Aorta (tissue), 5 donors: Measurements from ENCODE around the gene BRSK1. TPM values are rescaled to one million over a fixed set of nuclear protein-coding genes. Genes with fewer than 3 reads are reported as not detected.
A peak's percentile ranks its signal among the peaks of the same experiment; 100 is the strongest.

Experiments
- ATAC-seq: fragments of 200-7000 bp; cut with Tn5 transposase; one replicate; pipeline ENCODE4 v1.9.1; 2022; ENCODE audit warnings: moderate library complexity; ENCODE audit not compliant: low FRiP score
- DNase-seq, 2 donors: peaks; one replicate each; pipeline ENCODE4 v3.0.0-alpha.2; 2020
- H3K27ac ChIP-seq, 2 donors: one replicate each; pipeline ENCODE4 v1.5.1; 2013; ENCODE audit warnings: low read length in 2 of 2, mild to moderate bottlenecking in 2 of 2, moderate library complexity in 2 of 2, control low read depth in 1 of 2, inconsistent platforms in 1 of 2, low read depth in 1 of 2
- H3K27me3 ChIP-seq, 2 donors: one replicate each; pipeline ENCODE4 v1.6.1; 2013; ENCODE audit warnings: control low read depth in 1 of 2, low read length in 1 of 2, mild to moderate bottlenecking in 1 of 2, moderate library complexity in 1 of 2; ENCODE audit not compliant: insufficient read depth in 2 of 2, control insufficient read depth in 1 of 2
- H3K36me3 ChIP-seq, 2 donors: one replicate each; pipeline ENCODE4 v1.6.1; 2013; ENCODE audit warnings: control low read depth in 1 of 2, low read length in 1 of 2, mild to moderate bottlenecking in 1 of 2; ENCODE audit not compliant: insufficient read depth in 2 of 2, control insufficient read depth in 1 of 2
- H3K4me1 ChIP-seq, 2 donors: one replicate each; pipeline ENCODE4 v1.6.1; 2013; ENCODE audit warnings: low read length in 2 of 2, control low read depth in 1 of 2, mild to moderate bottlenecking in 1 of 2, moderate library complexity in 1 of 2; ENCODE audit not compliant: insufficient read depth in 2 of 2, control insufficient read depth in 1 of 2
- H3K4me3 ChIP-seq, 2 donors: one replicate each; pipeline ENCODE4 v1.5.1; 2013; ENCODE audit warnings: low read length in 2 of 2, control low read depth in 1 of 2, mild to moderate bottlenecking in 1 of 2
- H3K9me3 ChIP-seq: one replicate; pipeline ENCODE4 v1.6.1; 2013; ENCODE audit warnings: mild to moderate bottlenecking, low read length; ENCODE audit not compliant: control insufficient read depth
- WGBS, 2 donors: extraction: QIAGEN DNeasy Blood & Tissue Kit; methylation state at CpG; one replicate each; pipeline ENCODE4 v1.1.7; 2013; 5-methylcytosine and 5-hydroxymethylcytosine counted together
- intact Hi-C, 2 donors: fragments of 100-400 bp; cut with DNase I; formaldehyde crosslinking; loops; one replicate each; pipeline versions ENCODE4 v1.14.2 to v1.15.0; 2022
- long read RNA-seq, 2 donors: library from polyadenylated mRNA; unstranded; transcript quantifications; one replicate each; pipeline ENCODE4 v2.0.0, GENCODE V29; 2020 to 2021
- polyA plus RNA-seq, 2 donors: library from polyadenylated mRNA; stranded (reverse); fragments of 200-250 nt; gene quantifications; one replicate each; pipeline ENCODE4 v1.2.3, GENCODE V29; 2013
- total RNA-seq, 2 donors: library from RNA; stranded (reverse); fragmentation: NEBNext Ultra II Directional; extraction: Animal tissue kit (Norgen Biotek cat#: 25700); gene quantifications; one replicate each; pipeline ENCODE4 v1.2.1, GENCODE V29; 2021
- donor health status: healthy with polysubstance abuse.
- donor health status: Bipolar disorder and iron deficiency.
- donor health status: DM: no; HTN: no; CAD: no.
- donor health status: DM: no; HTN: no; CAD: no.
- donor health status: DM: yes; HTN: yes; CAD: no.

Gene BRSK1
- 10 to 100 TPM; 14.2 to 18.5 TPM for total RNA-seq
- 10 to 100 TPM in 1 of 2 donors, 1 to 10 TPM in 1; 4.8 to 25.1 TPM for polyA plus RNA-seq
- long read RNA-seq, donor 1, partial matches to known transcripts: 1 of 1 reads
- long read RNA-seq, donor 1, other reads (novel, unspliced or antisense): 0 of 1 reads
- long read RNA-seq, donor 2, partial matches to known transcripts: 1 of 4 reads
- long read RNA-seq, donor 2, other reads (novel, unspliced or antisense): 3 of 4 reads

DNA sequence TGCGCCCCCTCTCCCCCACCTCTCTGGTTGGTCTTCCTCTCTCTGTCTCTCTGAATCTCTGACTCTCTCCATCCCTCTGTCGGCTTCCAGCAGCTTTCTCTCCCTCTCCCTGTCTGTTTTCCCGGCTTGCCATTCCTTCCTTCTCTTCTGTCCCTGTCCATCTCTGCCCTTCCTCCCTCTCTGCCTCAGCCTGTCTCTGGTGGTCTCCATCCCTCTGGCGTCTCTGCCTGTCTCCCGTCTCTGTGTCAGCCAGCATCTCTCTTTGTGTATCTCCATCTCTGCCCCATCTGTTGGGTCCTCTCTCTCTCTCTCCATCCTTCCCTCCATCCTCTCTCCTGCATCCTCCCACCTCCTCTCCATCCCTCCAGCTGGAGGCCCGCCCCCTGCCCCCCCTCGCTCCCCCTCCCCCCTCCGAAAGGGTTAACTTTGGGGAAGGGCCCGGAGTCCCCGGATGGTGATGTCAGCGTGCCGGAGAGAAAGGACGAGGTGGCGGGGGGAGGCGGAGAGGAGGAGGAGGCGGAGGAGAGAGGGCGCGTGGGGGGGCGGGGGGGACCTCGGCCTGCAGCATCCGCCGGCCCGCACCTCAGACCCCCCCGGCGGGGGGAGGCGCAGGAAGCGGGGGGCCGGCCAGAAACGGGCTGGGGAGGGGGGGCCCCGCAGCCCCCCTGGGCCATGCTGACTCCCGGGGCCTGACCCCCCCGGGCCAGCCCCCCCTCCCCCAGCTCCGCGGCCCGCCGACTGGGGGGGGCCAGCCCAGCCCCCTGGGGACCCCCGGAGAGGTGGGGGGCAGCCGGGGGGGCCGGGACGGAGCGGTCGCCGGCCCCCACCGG lies at the start of gene BRSK1:
Gene BRSK1 (plus strand): TSS at position 450 of the 830 bp plus-strand sequence. CDS start 446 bp downstream, outside the sequence.
- Histone ChIP-seq H3K36me3 (no peaks in the 10 kb centered on the region), H3K27ac (peak within 1 kb of the TSS; percentile 31 to 50), H3K4me3 (peak within 1 kb of the TSS; percentile 80 to 88), H3K9me3 (no peaks in the 10 kb centered on the region), H3K4me1 (no peaks in the 10 kb centered on the region), H3K27me3 (no peaks in the 10 kb centered on the region)
- ATAC-seq: no peak
- peak; percentile 77 to 87 for DNase-seq
- 4 to 6% methylated on average over 14 to 44 of the region's 44 CpGs for WGBS, 2 donors
- intact Hi-C loops: no loop called here

DNA sequence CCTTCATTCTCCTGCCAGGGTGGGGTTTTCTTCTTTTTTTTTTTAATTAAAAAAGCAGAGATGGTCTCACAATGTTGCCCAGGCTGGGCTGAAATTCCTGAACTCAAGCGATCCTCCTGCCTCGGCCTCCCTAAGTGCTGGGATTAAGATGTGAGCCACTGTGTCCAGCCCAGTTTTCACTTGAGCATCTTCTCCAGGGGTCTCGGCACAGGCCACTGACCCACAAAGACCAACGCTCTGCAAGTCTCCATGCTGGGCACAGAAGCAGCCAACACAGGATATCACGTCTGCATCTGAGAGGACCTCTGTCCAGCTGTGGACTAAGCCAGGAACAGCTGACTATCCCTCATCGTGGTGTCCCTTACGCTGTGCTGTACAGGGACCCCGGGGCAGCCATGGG lies 45.8 kb upstream of the BRSK1 start:
- WGBS, 2 donors: 91 to 92% methylated on average over 8 of the region's 8 CpGs
- Histone ChIP-seq H3K9me3 (no peaks in the 10 kb centered on the region), H3K4me3 (no peak overlapping the region), H3K27me3 (no peaks in the 10 kb centered on the region), H3K36me3 (peaks cover 0 to 9% of the 10 kb centered on the region in 2 donors), H3K27ac (no peak overlapping the region), H3K4me1 (no peaks in the 10 kb centered on the region)
- intact Hi-C loops: no loop called here
- no peak for DNase-seq
- ATAC-seq: no peak

DNA sequence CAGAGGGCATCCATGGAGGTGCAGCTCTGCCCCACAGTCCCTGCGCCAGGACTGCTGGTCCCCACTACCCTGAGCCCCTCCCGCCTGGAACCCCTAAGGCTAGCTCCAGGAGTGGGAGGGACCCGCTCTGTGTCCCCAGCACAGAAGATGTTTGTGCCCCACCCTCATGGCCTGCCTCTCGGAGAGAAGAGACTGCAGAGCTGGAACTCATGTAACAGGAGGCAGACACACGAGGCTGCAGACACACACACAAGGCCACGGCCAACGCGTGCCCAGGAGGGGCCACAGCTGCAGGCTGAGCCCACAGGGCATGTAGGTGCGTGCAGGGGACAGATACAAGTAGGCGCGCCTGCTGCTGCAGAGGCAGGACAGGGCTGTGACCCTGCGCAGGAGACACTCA lies 44.8 kb upstream of the BRSK1 start:
- H3K4me3 ChIP-seq: no peak overlapping the region
- no peak overlapping the region for H3K27ac ChIP-seq
- intact Hi-C loops: no loop called here
- H3K9me3 ChIP-seq: no peaks in the 10 kb centered on the region
- DNase-seq: peak; percentile 17 to 58
- 90 to 93% methylated on average over 12 of the region's 12 CpGs for WGBS, 2 donors
- no peak for ATAC-seq
- H3K4me1 ChIP-seq: no peaks in the 10 kb centered on the region
- no peaks in the 10 kb centered on the region for H3K27me3 ChIP-seq
- peaks cover 0 to 9% of the 10 kb centered on the region in 2 donors for H3K36me3 ChIP-seq

DNA sequence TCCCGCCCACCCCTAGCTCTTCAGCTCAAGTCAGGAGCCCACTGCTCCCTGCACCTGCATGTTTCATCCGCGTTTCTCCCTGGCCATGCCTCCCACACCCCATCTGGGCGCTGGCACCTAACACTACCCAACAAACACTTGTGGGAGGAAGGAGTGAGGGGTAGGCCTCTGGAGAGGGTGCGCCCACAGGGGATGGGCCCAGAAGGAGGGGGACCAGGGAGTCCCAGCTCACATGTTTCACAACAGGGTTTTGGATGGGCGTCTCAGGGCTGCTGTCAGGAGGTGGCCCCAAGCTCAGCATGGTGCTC lies 43.1 kb upstream of the BRSK1 start:
- DNase-seq: peak in 1 of 2 donors; percentile 41
- H3K27ac ChIP-seq: no peak overlapping the region
- ATAC-seq: no peak
- H3K4me3 ChIP-seq: no peak overlapping the region
- 94 to 96% methylated on average over 6 of the region's 6 CpGs for WGBS, 2 donors
- intact Hi-C loops: no loop called here
- no peaks in the 10 kb centered on the region for H3K27me3 ChIP-seq
- H3K9me3 ChIP-seq: no peaks in the 10 kb centered on the region
- no peaks in the 10 kb centered on the region for H3K4me1 ChIP-seq
- H3K36me3 ChIP-seq: peaks cover 0 to 12% of the 10 kb centered on the region in 2 donors

DNA sequence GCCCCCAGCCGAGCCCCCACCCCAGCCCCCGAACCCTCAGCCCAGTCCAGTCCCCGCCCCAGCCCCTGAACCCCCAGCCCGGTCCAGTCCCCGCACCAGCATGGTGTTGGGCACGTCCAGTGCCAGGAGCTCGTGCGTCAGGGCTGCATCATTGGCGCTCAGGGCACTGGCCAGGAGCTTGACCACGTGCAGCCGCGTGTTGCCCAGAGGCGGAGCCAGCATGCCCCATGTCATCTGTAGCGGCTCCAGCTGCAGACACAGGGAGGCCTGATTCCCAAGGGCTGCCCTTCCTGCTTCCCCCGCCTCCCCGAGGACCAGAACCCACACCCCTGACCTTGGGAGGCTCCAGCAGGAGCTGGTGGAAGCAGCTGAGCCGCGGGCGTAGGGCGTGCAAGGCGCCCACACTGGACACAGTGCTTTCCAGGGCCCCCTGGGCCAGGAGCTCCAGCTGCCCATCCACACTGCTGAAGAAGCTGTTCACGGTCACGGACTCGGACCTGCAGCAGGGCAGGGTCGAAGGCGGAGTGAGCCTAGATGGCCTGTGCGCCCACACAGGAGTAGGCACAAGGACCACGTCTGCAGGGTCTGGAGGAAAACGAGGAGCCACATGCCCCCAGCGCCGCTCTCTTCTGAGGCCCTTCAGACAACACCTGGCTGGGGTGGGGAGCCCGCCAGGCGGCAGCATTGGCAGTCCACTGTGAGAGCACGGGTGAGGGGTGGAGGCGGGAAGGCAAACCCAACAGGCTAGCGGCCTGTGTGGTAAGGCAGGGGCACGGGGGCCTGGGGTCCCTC lies 42.5 kb upstream of the BRSK1 start:
- no peaks in the 10 kb centered on the region for H3K27me3 ChIP-seq
- peak in 1 of 2 donors; percentile 43 for DNase-seq
- H3K27ac ChIP-seq: no peak overlapping the region
- no peak overlapping the region for H3K4me3 ChIP-seq
- no peak for ATAC-seq
- H3K4me1 ChIP-seq: no peaks in the 10 kb centered on the region
- H3K9me3 ChIP-seq: no peaks in the 10 kb centered on the region
- H3K36me3 ChIP-seq: peaks cover 0 to 12% of the 10 kb centered on the region in 2 donors
- intact Hi-C loops: no loop called here
- 91% methylated on average over 35 to 37 of the region's 37 CpGs for WGBS, 2 donors

DNA sequence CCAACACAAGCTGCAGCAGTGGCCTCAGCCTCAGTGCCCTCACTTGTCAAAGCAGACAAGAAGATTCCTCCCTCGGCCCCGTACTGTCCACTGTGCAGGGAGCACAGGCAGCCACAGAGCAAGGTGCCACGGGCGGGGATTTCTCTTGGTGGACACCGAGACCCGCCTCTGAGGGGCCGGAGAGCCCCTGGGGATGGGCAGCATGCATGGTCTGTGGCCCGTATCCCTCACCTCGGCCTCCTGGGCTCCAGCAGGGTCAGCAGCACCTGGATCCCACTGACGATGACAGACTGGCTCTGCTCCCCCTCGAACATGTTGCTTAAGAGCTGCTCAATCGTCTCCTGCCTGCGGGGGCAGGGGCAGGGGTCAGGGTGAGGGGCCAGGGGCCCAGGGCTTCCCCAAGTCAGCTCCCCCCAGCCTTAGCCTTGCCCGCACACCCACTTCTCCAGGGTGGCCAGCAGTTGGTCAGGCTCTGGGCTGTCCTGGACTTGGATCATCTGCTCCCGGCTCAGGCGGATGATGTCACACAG lies 41.8 kb upstream of the BRSK1 start:
- WGBS, 2 donors: 86 to 90% methylated on average over 16 of the region's 16 CpGs
- no peak overlapping the region for H3K27ac ChIP-seq
- peaks cover 0 to 9% of the 10 kb centered on the region in 2 donors for H3K36me3 ChIP-seq
- no peaks in the 10 kb centered on the region for H3K9me3 ChIP-seq
- H3K4me3 ChIP-seq: no peak overlapping the region
- intact Hi-C loops: no loop called here
- ATAC-seq (no peak), DNase-seq (peak; percentile 40 to 62)
- no peaks in the 10 kb centered on the region for H3K4me1 ChIP-seq
- H3K27me3 ChIP-seq: no peaks in the 10 kb centered on the region

DNA sequence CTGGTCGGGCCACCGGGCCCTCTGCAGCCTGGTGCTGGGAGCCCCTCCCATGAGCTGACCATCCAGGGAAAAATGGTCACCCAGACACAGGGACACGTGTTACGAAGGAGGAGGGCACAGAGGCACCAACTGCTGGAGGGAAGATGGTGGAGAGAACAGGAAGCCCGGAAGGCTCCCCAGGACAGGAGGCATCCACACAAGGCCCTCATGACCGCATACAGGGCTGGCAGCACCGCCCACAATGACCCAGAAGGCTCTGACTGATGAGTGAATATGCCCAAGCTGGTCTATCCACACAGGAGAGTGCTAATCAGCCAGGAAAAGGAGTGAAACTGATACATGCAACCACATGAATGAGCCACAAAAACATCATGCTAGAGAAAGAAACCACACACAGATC lies 41.3 kb upstream of the BRSK1 start:
- no peaks in the 10 kb centered on the region for H3K9me3 ChIP-seq
- no peaks in the 10 kb centered on the region for H3K27me3 ChIP-seq
- intact Hi-C loops: no loop called here
- H3K4me3 ChIP-seq: no peak overlapping the region
- H3K27ac ChIP-seq: no peak overlapping the region
- no peaks in the 10 kb centered on the region for H3K4me1 ChIP-seq
- no peak for ATAC-seq
- H3K36me3 ChIP-seq: peaks cover 0 to 9% of the 10 kb centered on the region in 2 donors
- peak; percentile 29 to 46 for DNase-seq
- 76 to 77% methylated on average over 7 of the region's 7 CpGs for WGBS, 2 donors

DNA sequence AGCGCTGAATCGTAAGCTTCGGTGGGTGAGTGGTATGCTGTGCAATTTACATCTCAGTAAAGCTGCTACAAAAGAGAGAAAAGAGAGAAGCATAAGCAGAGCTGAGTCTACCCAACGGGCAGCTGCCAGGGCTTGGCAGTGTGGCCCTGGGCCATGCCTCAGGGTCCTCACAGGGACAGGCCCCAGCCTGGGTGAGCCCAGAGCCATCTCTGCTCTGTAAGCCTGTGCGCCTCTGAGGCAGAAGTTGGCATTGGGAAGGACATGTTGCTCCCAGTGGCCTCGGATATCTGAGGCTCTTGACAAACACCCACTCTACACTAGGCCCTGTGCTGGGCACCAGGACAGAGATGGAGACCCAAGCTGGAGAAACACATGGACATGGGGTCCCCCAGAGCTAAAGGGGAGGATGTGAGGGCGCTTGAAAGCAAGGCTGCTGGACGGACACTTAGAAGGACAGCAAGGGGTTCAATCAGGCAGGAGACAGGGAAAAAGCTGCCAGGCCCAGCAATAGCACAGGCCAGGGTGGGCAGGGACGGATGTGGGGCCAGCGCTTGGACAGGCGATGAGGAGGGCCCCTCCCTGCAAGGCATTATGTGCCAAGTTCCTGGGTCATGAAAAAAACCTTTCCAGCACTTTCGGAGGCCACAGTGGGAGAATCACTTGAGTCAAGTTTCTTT lies 39.7 kb upstream of the BRSK1 start:
- peaks cover 0 to 7% of the 10 kb centered on the region in 2 donors for H3K36me3 ChIP-seq
- H3K4me1 ChIP-seq: no peaks in the 10 kb centered on the region
- WGBS, 2 donors: 80 to 85% methylated on average over 12 of the region's 12 CpGs
- intact Hi-C loops: no loop called here
- no peak for ATAC-seq
- no peaks in the 10 kb centered on the region for H3K9me3 ChIP-seq
- H3K27me3 ChIP-seq: no peaks in the 10 kb centered on the region
- H3K27ac ChIP-seq: no peak overlapping the region
- DNase-seq: no peak
- H3K4me3 ChIP-seq: no peak overlapping the region
